ENCODE data around the gene CBX1. TPM values are rescaled to one million over a fixed set of nuclear protein-coding genes. Genes with fewer than 3 reads are reported as not detected.

Gene CBX1
- total and polyA plus RNA-seq, 4 donors: 33.3 to 81.1 (median 49.0) TPM

DNA sequence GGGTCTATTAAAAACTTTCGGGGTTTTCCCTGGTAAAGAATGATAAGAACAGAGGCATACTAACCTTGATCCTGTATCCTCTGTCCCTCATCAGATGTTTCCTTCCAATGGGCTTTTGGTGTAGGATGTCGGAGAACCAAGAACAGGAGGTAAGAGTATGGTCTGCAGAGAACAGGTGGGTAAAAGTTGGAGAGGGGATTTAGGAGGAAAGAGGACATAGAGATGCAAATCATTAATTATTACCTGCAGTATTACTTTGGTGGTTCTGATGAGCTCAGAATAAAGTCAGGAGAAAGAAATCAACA lies 10.6 kb upstream of the CBX1 start:
- Histone ChIP-seq H3K36me3 (ENCODE audit: control insufficient read depth in 1 of 2, insufficient read depth in 2 of 2, low read length in 1 of 2) (no peaks in the 10 kb centered on the region), H3K27me3 (ENCODE audit: control insufficient read depth in 1 of 2, insufficient read depth in 2 of 2, low read length in 1 of 2) (no peaks in the 10 kb centered on the region), H3K27ac (ENCODE audit: low read depth in 1 of 2, low read length in 2 of 2) (no peak overlapping the region), H3K4me1 (ENCODE audit: control insufficient read depth in 1 of 2, insufficient read depth in 2 of 2, low read length in 2 of 2) (no peaks in the 10 kb centered on the region), H3K9me3 (ENCODE audit: control insufficient read depth, low read length) (no peaks in the 10 kb centered on the region), H3K4me3 (ENCODE audit: low read length in 2 of 2) (no peak overlapping the region)
- ATAC-seq (ENCODE audit: low FRiP score): no peak
- DNase-seq: no peak
- intact Hi-C loops (cut with DNase I): no loop called here
- 86 to 89% methylated on average over 2 of the region's 2 CpGs for WGBS, 2 donors

DNA sequence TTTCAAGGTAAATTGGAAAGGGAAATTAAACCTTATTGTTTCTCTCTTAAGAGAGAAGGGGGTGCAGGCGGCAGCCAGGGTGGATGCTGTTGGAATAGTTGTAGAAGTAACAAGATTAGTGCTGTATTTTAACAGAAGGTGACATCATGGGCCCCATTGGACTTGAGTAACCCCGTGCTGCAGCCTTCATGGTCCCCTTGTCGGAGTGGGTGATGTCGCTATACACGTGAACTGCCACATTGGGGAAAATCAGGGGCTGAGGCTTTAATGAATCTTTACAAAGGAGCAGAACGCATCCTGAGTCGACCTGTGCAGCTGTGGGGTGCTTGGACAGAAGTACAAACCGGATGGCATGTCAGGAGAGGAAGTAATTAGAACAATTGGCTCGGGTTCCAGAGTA lies 9.5 kb upstream of the CBX1 start:
- WGBS, 2 donors: 81 to 88% methylated on average over 9 of the region's 9 CpGs
- no peak for ATAC-seq (ENCODE audit: low FRiP score)
- intact Hi-C loops (cut with DNase I): no loop called here

DNA sequence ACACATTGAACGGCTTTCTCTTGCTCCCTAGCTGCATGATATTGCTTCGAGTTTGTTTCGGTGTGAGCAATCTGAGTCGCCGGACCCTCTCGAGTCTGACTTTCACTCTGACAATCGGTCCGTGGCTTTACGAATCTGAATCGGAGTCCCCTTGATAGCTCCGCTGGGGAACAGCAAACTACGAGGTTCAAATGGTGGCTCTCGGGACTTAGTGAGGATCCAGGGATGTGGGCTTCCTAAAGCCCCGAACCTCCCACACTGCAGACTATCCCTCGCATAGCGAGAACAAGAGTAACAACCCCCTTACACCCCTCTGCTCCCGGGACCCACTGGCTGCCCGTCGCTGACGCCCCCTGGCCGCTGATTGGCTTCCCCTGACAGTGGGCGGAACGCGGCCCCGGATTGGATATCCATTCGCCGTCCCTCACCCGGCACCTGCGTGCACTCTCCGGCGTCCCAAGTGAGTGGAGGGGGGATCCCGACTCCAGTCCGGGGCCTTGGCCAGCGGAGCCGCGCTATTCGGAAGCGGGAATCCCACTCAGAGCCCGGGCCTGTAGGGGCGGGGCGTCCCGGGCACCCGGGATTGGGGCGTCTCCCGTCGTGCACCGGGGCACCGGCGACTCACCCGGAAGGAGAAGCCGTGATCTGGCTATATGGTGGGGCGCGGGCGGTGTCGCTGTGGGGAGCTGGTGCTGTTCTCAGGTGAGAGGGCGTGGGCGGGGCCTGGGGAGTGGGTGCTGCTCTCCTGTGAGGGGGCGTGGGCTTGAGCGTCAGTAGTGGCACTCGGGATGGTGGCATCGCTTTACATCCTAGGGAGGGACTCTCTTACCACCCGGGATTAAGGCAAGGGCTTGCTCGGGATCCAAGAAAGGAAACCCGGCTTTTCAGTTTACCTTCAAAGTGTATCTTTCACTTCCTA lies 6.1 kb upstream of the CBX1 start, which contains the start of gene SNX11:
Gene SNX11 (plus strand): TSS at position 630 of the 919 bp plus-strand sequence. CDS start 4,278 bp downstream, outside the sequence.
- Histone ChIP-seq H3K27me3 (ENCODE audit: control insufficient read depth in 1 of 2, insufficient read depth in 2 of 2, low read length in 1 of 2) (no peaks in the 10 kb centered on the region), H3K9me3 (ENCODE audit: control insufficient read depth, low read length) (no peaks in the 10 kb centered on the region), H3K4me3 (ENCODE audit: low read length in 2 of 2) (peak within 1 kb of the TSS; percentile 30 to 47), H3K27ac (ENCODE audit: low read depth in 1 of 2, low read length in 2 of 2) (peak within 1 kb of the TSS in 1 of 2 donors; percentile 75), H3K36me3 (ENCODE audit: control insufficient read depth in 1 of 2, insufficient read depth in 2 of 2, low read length in 1 of 2) (no peaks in the 10 kb centered on the region), H3K4me1 (ENCODE audit: control insufficient read depth in 1 of 2, insufficient read depth in 2 of 2, low read length in 2 of 2) (no peaks in the 10 kb centered on the region)
- peak; percentile 93 to 95 for DNase-seq
- ATAC-seq (ENCODE audit: low FRiP score): peak; percentile 95
- intact Hi-C loops (cut with DNase I): no loop called here
- 0 to 1% methylated on average over 64 of the region's 64 CpGs for WGBS, 2 donors

More for the DNA sequence above, 9.5 kb upstream of the CBX1 start:
- Histone ChIP-seq H3K27ac (ENCODE audit: low read depth in 1 of 2, low read length in 2 of 2) (no peak overlapping the region), H3K9me3 (ENCODE audit: control insufficient read depth, low read length) (no peaks in the 10 kb centered on the region), H3K4me1 (ENCODE audit: control insufficient read depth in 1 of 2, insufficient read depth in 2 of 2, low read length in 2 of 2) (no peaks in the 10 kb centered on the region), H3K4me3 (ENCODE audit: low read length in 2 of 2) (no peak overlapping the region), H3K36me3 (ENCODE audit: control insufficient read depth in 1 of 2, insufficient read depth in 2 of 2, low read length in 1 of 2) (no peaks in the 10 kb centered on the region), H3K27me3 (ENCODE audit: control insufficient read depth in 1 of 2, insufficient read depth in 2 of 2, low read length in 1 of 2) (no peaks in the 10 kb centered on the region)
- DNase-seq: no peak

DNA sequence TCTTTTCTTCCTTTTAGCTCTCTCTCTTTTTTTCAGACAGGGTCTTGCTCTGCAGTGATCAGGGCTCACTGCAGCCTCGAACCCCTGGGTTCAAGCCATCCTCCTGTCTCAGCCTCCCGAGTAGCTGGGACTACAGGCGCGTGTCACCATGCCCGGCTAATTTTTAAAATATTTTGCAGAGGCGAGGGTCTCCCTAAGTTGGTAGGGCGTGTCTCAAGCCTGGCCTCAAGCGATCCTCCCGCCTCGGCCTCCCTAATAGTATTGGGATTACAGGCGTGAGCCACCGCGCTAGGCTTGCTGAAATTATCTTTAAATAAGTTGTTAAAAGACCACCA lies 5.5 kb upstream of the CBX1 start:
- no peak for ATAC-seq (ENCODE audit: low FRiP score)
- no peaks in the 10 kb centered on the region for H3K27me3 ChIP-seq (ENCODE audit: control insufficient read depth in 1 of 2, insufficient read depth in 2 of 2, low read length in 1 of 2)

DNA sequence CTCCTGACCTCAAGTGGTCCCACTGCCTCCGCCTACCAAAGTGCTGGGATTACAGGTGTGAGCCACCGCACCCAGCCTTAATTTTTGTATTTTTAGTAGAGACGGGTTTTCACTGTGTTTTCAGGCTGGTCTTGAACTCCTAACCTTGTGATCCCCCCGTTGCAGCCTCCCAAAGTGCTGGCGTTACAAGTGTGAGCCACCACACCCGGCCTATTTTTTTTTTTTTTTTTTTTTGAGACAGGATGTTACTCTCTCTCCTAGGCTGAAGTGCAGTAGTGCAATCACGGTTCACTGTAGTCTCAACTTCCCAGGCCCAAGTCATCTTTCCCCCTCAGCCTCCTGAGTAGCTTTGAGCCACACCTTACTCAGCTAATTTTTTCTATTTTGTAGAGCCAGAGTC lies 3.2 kb upstream of the CBX1 start:
- intact Hi-C loops (cut with DNase I): no loop called here
- H3K4me1 ChIP-seq (ENCODE audit: control insufficient read depth in 1 of 2, insufficient read depth in 2 of 2, low read length in 2 of 2): no peaks in the 10 kb centered on the region
- H3K27ac ChIP-seq (ENCODE audit: low read depth in 1 of 2, low read length in 2 of 2): no peak overlapping the region
- ATAC-seq (ENCODE audit: low FRiP score): no peak
- no peaks in the 10 kb centered on the region for H3K36me3 ChIP-seq (ENCODE audit: control insufficient read depth in 1 of 2, insufficient read depth in 2 of 2, low read length in 1 of 2)
- no peak for DNase-seq
- WGBS, 2 donors: 94% methylated on average over 6 to 7 of the region's 7 CpGs
- no peak overlapping the region for H3K4me3 ChIP-seq (ENCODE audit: low read length in 2 of 2)
- no peaks in the 10 kb centered on the region for H3K27me3 ChIP-seq (ENCODE audit: control insufficient read depth in 1 of 2, insufficient read depth in 2 of 2, low read length in 1 of 2)
- H3K9me3 ChIP-seq (ENCODE audit: control insufficient read depth, low read length): no peaks in the 10 kb centered on the region

More for the DNA sequence above, 5.5 kb upstream of the CBX1 start:
- Histone ChIP-seq H3K4me1 (ENCODE audit: control insufficient read depth in 1 of 2, insufficient read depth in 2 of 2, low read length in 2 of 2) (no peaks in the 10 kb centered on the region), H3K4me3 (ENCODE audit: low read length in 2 of 2) (peak overlapping the region; percentile 30 to 47), H3K27ac (ENCODE audit: low read depth in 1 of 2, low read length in 2 of 2) (peak overlapping the region in 1 of 2 donors; percentile 53), H3K9me3 (ENCODE audit: control insufficient read depth, low read length) (no peaks in the 10 kb centered on the region), H3K36me3 (ENCODE audit: control insufficient read depth in 1 of 2, insufficient read depth in 2 of 2, low read length in 1 of 2) (no peaks in the 10 kb centered on the region)
- WGBS, 2 donors: 34 to 41% methylated on average over 13 of the region's 13 CpGs
- intact Hi-C loops (cut with DNase I): no loop called here
- no peak for DNase-seq

DNA sequence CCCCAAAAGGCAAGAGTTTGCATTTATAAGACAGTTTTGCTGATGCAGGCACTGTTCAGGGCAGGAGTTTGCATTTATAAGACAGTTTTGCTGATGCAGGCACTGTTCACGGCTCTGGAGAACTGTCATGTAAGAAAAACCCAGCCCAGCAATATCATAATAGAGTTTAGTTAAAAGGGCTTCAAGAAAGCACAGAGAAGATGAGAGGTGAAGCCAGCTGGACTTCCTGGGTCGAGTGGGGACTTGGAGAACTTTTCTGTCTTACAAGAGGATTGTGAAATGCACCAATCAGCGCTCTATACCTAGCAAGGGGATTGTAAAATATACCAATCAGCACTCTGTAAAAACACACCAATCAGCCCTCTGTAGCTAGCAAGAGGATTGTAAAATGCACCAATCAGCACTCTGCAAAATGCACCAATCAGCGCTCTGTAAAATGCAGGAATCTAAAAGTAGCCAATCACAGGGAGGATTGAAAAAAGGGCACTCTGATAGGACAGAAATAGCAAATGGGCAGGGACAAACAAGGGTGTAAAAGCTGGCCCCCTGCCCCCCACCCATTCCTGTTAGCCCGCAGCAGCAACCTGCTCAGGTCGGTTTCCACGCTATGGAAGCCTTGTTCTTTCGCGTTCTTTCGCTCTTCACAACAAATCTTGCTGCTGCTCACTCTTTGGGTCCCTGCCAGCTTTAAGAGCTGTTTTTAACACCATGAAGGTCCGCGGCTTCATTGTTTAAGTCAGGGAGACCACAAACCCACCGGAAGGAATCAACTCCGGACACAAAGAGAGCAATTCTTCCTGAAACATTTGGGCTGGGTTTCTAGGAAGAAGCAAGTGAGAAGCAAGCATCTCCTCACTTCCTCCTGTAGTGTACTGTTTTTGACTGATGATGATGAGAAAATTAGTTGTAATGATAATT lies 1.8 kb upstream of the CBX1 start:
- no peak overlapping the region for H3K4me3 ChIP-seq (ENCODE audit: low read length in 2 of 2)
- no peaks in the 10 kb centered on the region for H3K27me3 ChIP-seq (ENCODE audit: control insufficient read depth in 1 of 2, insufficient read depth in 2 of 2, low read length in 1 of 2)
- no peak overlapping the region for H3K27ac ChIP-seq (ENCODE audit: low read depth in 1 of 2, low read length in 2 of 2)
- H3K36me3 ChIP-seq (ENCODE audit: control insufficient read depth in 1 of 2, insufficient read depth in 2 of 2, low read length in 1 of 2): no peaks in the 10 kb centered on the region
- no peaks in the 10 kb centered on the region for H3K9me3 ChIP-seq (ENCODE audit: control insufficient read depth, low read length)
- intact Hi-C loops (cut with DNase I): no loop called here
- no peaks in the 10 kb centered on the region for H3K4me1 ChIP-seq (ENCODE audit: control insufficient read depth in 1 of 2, insufficient read depth in 2 of 2, low read length in 2 of 2)
- DNase-seq (no peak), ATAC-seq (ENCODE audit: low FRiP score) (no peak)
- WGBS, 2 donors: 81 to 87% methylated on average over 14 of the region's 14 CpGs

DNA sequence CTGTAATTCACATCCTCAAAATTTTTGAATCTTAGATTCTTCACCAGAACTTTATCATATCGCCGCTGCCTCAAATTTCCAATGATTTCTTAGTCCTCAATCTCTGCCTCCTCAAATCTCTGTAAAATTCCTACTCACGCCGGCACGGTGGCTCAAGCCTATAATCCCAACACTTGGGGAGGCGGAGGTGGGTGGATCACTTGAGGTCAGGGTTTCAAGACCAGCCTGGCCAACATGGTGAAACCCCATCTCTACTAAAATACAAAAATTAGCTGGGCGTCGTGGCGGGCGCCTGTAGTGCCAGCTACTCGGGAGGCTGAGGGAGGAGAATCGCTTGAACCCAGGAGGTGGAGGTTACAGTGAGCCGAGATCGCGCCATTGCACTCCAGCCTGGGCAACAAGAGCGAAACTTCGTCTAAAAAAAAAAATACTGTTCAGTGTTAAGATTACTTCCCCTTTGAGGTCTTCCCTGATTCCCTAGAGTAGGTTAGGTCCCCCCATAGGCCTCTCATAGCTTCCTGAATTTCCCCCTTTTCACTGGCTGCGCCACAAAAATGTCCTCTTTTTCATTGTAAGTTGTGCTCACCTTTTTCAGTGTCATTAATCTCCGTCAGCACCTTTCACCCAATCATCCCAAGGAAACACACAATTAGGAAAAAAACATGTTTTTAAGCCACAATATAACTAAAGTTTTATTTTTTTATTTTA lies 919 bp upstream of the CBX1 start:
- no peaks in the 10 kb centered on the region for H3K27me3 ChIP-seq (ENCODE audit: control insufficient read depth in 1 of 2, insufficient read depth in 2 of 2, low read length in 1 of 2)
- no peak overlapping the region for H3K4me3 ChIP-seq (ENCODE audit: low read length in 2 of 2)
- no peak overlapping the region for H3K27ac ChIP-seq (ENCODE audit: low read depth in 1 of 2, low read length in 2 of 2)
- no peaks in the 10 kb centered on the region for H3K9me3 ChIP-seq (ENCODE audit: control insufficient read depth, low read length)
- H3K4me1 ChIP-seq (ENCODE audit: control insufficient read depth in 1 of 2, insufficient read depth in 2 of 2, low read length in 2 of 2): no peaks in the 10 kb centered on the region
- H3K36me3 ChIP-seq (ENCODE audit: control insufficient read depth in 1 of 2, insufficient read depth in 2 of 2, low read length in 1 of 2): no peaks in the 10 kb centered on the region
- ATAC-seq (ENCODE audit: low FRiP score) (no peak), DNase-seq (no peak)
- 86 to 89% methylated on average over 19 of the region's 19 CpGs for WGBS, 2 donors
- intact Hi-C loops (cut with DNase I): no loop called here

DNA sequence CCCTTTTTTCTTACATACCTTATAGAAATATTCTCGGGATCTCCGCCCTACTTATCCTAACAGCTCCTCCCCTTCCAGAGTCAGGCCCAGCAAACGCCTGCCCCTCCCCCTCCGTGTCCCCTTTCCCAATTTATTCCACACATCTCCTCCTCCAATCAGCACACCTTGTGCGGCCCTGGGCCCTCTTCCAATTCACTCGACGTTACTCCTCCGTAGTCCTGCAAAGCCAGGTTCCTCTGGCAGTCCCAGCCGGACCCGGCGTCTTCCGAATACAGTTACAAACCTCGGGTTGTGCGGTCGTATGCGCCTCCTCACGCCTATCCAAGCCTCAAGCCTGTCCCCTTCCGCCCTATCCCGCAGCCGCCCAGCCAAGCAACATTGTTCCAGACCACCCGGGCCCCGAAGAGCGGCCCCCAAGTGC lies 677 bp downstream of the CBX1 start:
- H3K4me3 ChIP-seq (ENCODE audit: low read length in 2 of 2): peak overlapping the region; percentile 71 to 94
- peak overlapping the region; percentile 38 to 73 for H3K27ac ChIP-seq (ENCODE audit: low read depth in 1 of 2, low read length in 2 of 2)
- H3K27me3 ChIP-seq (ENCODE audit: control insufficient read depth in 1 of 2, insufficient read depth in 2 of 2, low read length in 1 of 2): no peaks in the 10 kb centered on the region
- ATAC-seq (ENCODE audit: low FRiP score) (peak; percentile 55), DNase-seq (peak; percentile 71 to 84)
- H3K4me1 ChIP-seq (ENCODE audit: control insufficient read depth in 1 of 2, insufficient read depth in 2 of 2, low read length in 2 of 2): no peaks in the 10 kb centered on the region
- intact Hi-C loops (cut with DNase I): no loop called here
- WGBS, 2 donors: 1% methylated on average over 22 to 23 of the region's 23 CpGs
- no peaks in the 10 kb centered on the region for H3K9me3 ChIP-seq (ENCODE audit: control insufficient read depth, low read length)
- H3K36me3 ChIP-seq (ENCODE audit: control insufficient read depth in 1 of 2, insufficient read depth in 2 of 2, low read length in 1 of 2): no peaks in the 10 kb centered on the region

Measured in aorta (tissue), 5 donors.